Keratinocyte (primary cell): ENCODE measurements around the gene DUSP18. TPM values are rescaled to one million over a fixed set of nuclear protein-coding genes. Genes with fewer than 3 reads are reported as not detected.

Experiments
- DNase-seq: peaks from one replicate; pipeline ENCODE4 v3.0.0-alpha.2; 2011; ENCODE audit warnings: low read depth, missing footprints, low spot score
- FAIRE-seq: peaks from 2 replicates; lab custom pipeline; 2011; peaks lifted over from hg19 to GRCh38; lab: Jason Lieb, UNC
- H2AFZ ChIP-seq: 2 replicates; pipeline ENCODE4 v1.6.0; 2012; ENCODE audit warnings: low read length, control low read depth, inconsistent platforms; ENCODE audit not compliant: control insufficient read depth
- H3K27ac ChIP-seq: 2 replicates; pipeline ENCODE4 v1.5.1; 2011; ENCODE audit warnings: low read length; ENCODE audit not compliant: control insufficient read depth, insufficient read depth
- H3K27me3 ChIP-seq: 3 replicates; pipeline ENCODE4 v1.6.0; 2011; ENCODE audit warnings: low read length; ENCODE audit not compliant: control insufficient read depth, insufficient read depth; ENCODE audit errors: extremely low read depth
- H3K36me3 ChIP-seq, 2 experiments: 2 replicates in 1 of 2; 3 replicates in 1 of 2; pipeline ENCODE4 v1.5.1; 2011; ENCODE audit warnings: low read length in 2 of 2, mild to moderate bottlenecking in 1 of 2; ENCODE audit not compliant: control insufficient read depth in 2 of 2, insufficient read depth in 2 of 2; ENCODE audit errors: extremely low read depth in 1 of 2
- H3K4me1 ChIP-seq: 3 replicates; pipeline ENCODE4 v1.5.1; 2011; ENCODE audit warnings: low read length; ENCODE audit not compliant: control insufficient read depth, insufficient read depth; ENCODE audit errors: extremely low read depth
- H3K4me2 ChIP-seq: 3 replicates; pipeline ENCODE4 v1.6.0; 2011; ENCODE audit warnings: low read depth, low read length; ENCODE audit not compliant: control insufficient read depth, insufficient read depth; ENCODE audit errors: extremely low read depth
- H3K4me3 ChIP-seq, 3 experiments: fragments of 200-600 bp in 1 of 3; sonication (generic) in 1 of 3; 2 replicates in 2 of 3; 3 replicates in 1 of 3; pipeline ENCODE4 v1.5.1; 2011 to 2016; ENCODE audit warnings: low read length in 3 of 3, mild to moderate bottlenecking in 3 of 3, control low read depth in 2 of 3, inconsistent platforms in 1 of 3, low read depth in 1 of 3, mixed read lengths in 1 of 3, mixed run types in 1 of 3, moderate library complexity in 1 of 3; ENCODE audit not compliant: control insufficient read depth in 2 of 3, insufficient read depth in 2 of 3; ENCODE audit errors: extremely low read depth in 1 of 3
- H3K79me2 ChIP-seq: 2 replicates; pipeline ENCODE4 v1.6.0; 2012; ENCODE audit warnings: low read length; ENCODE audit not compliant: control insufficient read depth, insufficient read depth
- H3K9ac ChIP-seq: 3 replicates; pipeline ENCODE4 v1.6.0; 2011; ENCODE audit warnings: low read length; ENCODE audit not compliant: control insufficient read depth, insufficient read depth; ENCODE audit errors: extremely low read depth
- H3K9me1 ChIP-seq: 3 replicates; pipeline ENCODE4 v1.6.0; 2011; ENCODE audit warnings: low read length; ENCODE audit not compliant: control insufficient read depth, insufficient read depth; ENCODE audit errors: extremely low read depth
- H3K9me3 ChIP-seq: 2 replicates; pipeline ENCODE4 v1.5.1; 2012; ENCODE audit warnings: low read depth, low read length; ENCODE audit not compliant: control insufficient read depth
- H4K20me1 ChIP-seq: 3 replicates; pipeline ENCODE4 v1.6.0; 2011; ENCODE audit warnings: low read length; ENCODE audit not compliant: control insufficient read depth, insufficient read depth; ENCODE audit errors: extremely low read depth
- EZH2 ChIP-seq: IDR thresholded peaks from one replicate; pipeline ENCODE4 v1.6.1; 2012; ENCODE audit warnings: inconsistent platforms, mild to moderate bottlenecking, low read length, moderate library complexity
- dilution Hi-C: fragments of 300-500 bp; cut with MboI; formaldehyde crosslinking; loops from one replicate; pipeline ENCODE4 v1.7.0; 2020; ENCODE audit warnings: low sequenced_read_pairs; ENCODE audit not compliant: extremely low pct_ligation_motif_present
- polyA plus RNA-seq, 5 experiments: library from polyadenylated mRNA; depleted of rRNA in 3 of 5; stranded (reverse) in 3 of 5; stranded (forward) in 1 of 5; unstranded in 1 of 5; fragments of >200 nt; gene quantifications; 1 replicate in 1 of 5; 2 replicates in 3 of 5; 3 replicates in 1 of 5; pipeline versions ENCODE4 v1.2.1 to v1.2.3, GENCODE V29; 2011 to 2012; ENCODE audit warnings: missing spikeins in 2 of 5, low read depth in 1 of 5, low replicate concordance in 1 of 5
- TF ChIP-seq, protein P1 (sequence below), 3 experiments: IDR thresholded peaks in 1 of 3; conservative IDR thresholded peaks in 1 of 3; optimal IDR thresholded peaks in 1 of 3; 2 replicates in 2 of 3; 3 replicates in 1 of 3; pipeline versions ENCODE3 to v1.5.1; 2011; ENCODE audit warnings: low read length in 3 of 3, mild to moderate bottlenecking in 3 of 3, moderate library complexity in 2 of 3, control low read depth in 1 of 3, inconsistent platforms in 1 of 3; ENCODE audit not compliant: insufficient read depth in 2 of 3; ENCODE audit errors: extremely low read depth in 1 of 3

DUSP18 gene
- polyA plus RNA-seq, 1 donor (not counting 4 experiments of a cell fraction or from before 2014, with no cell fraction given) = 12.6 TPM

DNA sequence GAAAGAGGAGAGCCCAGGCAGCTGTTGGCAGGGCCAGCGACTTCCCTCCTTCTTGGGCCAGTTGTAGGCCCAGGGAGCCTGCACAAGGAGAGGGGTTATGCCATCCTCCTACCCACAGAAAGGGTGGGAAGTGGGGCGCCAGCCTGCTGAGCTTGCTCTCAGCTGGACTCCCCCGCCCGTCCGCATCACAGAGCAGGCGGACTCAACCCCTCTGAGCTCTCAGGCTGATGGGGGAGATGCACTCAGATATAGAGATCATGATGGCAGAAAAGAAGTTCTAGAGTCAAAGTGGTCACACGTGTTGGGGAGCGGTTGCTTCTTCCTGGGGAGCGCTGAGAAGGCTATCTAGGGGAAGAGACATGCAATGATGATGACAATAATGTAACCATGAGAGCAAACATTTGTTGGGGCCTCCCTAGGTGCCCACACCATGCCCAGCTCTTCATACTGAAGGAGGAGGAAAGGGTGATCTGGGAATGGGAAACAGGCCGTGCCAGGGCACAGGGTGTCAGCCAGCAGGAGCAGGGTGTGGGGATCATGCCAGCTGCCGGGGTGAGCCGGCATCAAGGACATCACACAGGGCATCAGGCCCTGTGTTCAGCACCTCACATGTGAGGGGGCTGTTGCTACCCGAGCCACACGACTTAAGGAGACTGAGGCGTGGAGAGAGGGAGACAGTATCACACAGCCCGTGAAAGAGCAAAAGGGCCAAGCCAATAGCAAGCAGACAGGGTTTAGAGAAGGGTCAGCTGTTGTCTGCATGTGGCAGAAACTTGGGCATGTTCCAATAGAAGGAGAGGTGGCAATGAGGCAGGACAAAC lies 24.4 kb downstream of the DUSP18 start:
- no peaks in the 10 kb centered on the region for H3K9me1 ChIP-seq
- H3K4me2 ChIP-seq = no peak overlapping the region
- H2AFZ ChIP-seq = no peak overlapping the region
- DNase-seq (no peak), FAIRE-seq (no peak)
- no peak overlapping the region for H3K4me3 ChIP-seq
- no peaks in the 10 kb centered on the region for H3K36me3 ChIP-seq
- peaks cover 3% of the 10 kb centered on the region for H3K4me1 ChIP-seq
- no peaks in the 10 kb centered on the region for H3K9me3 ChIP-seq
- H3K79me2 ChIP-seq = peaks cover 3% of the 10 kb centered on the region
- TF ChIP-seq EZH2 = no peak
- TF ChIP-seq, protein P1, sequence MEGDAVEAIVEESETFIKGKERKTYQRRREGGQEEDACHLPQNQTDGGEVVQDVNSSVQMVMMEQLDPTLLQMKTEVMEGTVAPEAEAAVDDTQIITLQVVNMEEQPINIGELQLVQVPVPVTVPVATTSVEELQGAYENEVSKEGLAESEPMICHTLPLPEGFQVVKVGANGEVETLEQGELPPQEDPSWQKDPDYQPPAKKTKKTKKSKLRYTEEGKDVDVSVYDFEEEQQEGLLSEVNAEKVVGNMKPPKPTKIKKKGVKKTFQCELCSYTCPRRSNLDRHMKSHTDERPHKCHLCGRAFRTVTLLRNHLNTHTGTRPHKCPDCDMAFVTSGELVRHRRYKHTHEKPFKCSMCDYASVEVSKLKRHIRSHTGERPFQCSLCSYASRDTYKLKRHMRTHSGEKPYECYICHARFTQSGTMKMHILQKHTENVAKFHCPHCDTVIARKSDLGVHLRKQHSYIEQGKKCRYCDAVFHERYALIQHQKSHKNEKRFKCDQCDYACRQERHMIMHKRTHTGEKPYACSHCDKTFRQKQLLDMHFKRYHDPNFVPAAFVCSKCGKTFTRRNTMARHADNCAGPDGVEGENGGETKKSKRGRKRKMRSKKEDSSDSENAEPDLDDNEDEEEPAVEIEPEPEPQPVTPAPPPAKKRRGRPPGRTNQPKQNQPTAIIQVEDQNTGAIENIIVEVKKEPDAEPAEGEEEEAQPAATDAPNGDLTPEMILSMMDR (optimal IDR thresholded peaks at IDR 0.05 in 1 of 3, IDR thresholded peaks at IDR 0.05 in 1 of 3, conservative IDR thresholded peaks at IDR 0.05 in 1 of 3; ENCODE audit: extremely low read depth in 1 of 3, insufficient read depth in 2 of 3, low read length in 3 of 3) = no peak
- no peaks in the 10 kb centered on the region for H3K27me3 ChIP-seq
- H3K27ac ChIP-seq = no peak overlapping the region
- dilution Hi-C loops = no loop called here
- H4K20me1 ChIP-seq = no peaks in the 10 kb centered on the region
- H3K9ac ChIP-seq = no peak overlapping the region

GRCh38 chr22:30640839-30641430 lies 26.7 kb downstream of the DUSP18 start:
- FAIRE-seq (no peak), DNase-seq (no peak)
- no peaks in the 10 kb centered on the region for H3K36me3 ChIP-seq
- H3K4me3 ChIP-seq = no peak overlapping the region
- dilution Hi-C loops = no loop called here
- TF ChIP-seq, protein P1 (optimal IDR thresholded peaks at IDR 0.05 in 1 of 3, IDR thresholded peaks at IDR 0.05 in 1 of 3, conservative IDR thresholded peaks at IDR 0.05 in 1 of 3; ENCODE audit: extremely low read depth in 1 of 3, insufficient read depth in 2 of 3, low read length in 3 of 3) = no peak
- no peak for TF ChIP-seq EZH2
- no peaks in the 10 kb centered on the region for H3K27me3 ChIP-seq
- H3K79me2 ChIP-seq = peaks cover 11% of the 10 kb centered on the region
- no peak overlapping the region for H3K4me2 ChIP-seq
- H3K9me3 ChIP-seq = no peaks in the 10 kb centered on the region
- H2AFZ ChIP-seq = no peak overlapping the region
- no peaks in the 10 kb centered on the region for H4K20me1 ChIP-seq
- H3K27ac ChIP-seq = no peak overlapping the region
- peaks cover 18% of the 10 kb centered on the region for H3K4me1 ChIP-seq
- no peak overlapping the region for H3K9ac ChIP-seq
- H3K9me1 ChIP-seq = no peaks in the 10 kb centered on the region
